GM12801 (cell line): ENCODE measurements around the gene AGRP.

ENCODE experiments used
- TF ChIP-seq, protein P1 (sequence below): IDR thresholded peaks from one replicate; pipeline ENCODE4 v1.5.1; 2011; ENCODE audit warnings: control low read depth; ENCODE audit not compliant: insufficient read length; ENCODE audit errors: extremely low read depth

Gene AGRP

DNA sequence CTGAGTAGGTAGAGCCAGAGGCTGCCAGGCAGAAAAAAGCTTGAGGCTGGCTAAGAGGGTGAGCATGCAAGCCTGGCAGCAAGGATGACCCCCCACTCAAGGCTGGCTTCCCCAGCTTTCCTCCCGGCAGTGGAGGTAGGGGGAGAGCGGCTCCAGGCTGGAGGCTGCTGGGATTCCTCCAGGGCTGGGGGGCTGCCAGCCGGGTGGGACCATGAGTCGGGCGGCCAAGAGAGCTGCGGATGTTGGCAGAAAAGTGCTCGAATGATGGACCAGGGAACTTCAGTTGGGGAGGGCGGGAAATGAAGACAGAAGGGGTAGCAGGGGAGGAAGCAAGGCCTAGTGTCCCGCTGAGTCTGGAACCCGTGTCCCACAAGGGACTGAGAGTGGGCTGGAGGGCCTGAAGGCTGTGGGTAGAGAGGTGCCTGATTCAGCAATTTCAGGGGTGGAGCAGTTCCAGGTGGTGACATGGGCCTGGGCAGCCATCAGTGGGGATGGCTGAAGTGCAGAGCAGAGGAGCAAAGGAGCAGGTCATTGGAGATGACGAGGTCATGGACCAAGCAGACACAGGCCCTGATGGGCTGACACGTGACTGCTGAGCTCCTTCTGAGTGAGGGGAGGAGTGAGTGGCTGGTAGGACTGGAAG is 32.2 kb downstream of the AGRP start:
- TF ChIP-seq, protein P1, sequence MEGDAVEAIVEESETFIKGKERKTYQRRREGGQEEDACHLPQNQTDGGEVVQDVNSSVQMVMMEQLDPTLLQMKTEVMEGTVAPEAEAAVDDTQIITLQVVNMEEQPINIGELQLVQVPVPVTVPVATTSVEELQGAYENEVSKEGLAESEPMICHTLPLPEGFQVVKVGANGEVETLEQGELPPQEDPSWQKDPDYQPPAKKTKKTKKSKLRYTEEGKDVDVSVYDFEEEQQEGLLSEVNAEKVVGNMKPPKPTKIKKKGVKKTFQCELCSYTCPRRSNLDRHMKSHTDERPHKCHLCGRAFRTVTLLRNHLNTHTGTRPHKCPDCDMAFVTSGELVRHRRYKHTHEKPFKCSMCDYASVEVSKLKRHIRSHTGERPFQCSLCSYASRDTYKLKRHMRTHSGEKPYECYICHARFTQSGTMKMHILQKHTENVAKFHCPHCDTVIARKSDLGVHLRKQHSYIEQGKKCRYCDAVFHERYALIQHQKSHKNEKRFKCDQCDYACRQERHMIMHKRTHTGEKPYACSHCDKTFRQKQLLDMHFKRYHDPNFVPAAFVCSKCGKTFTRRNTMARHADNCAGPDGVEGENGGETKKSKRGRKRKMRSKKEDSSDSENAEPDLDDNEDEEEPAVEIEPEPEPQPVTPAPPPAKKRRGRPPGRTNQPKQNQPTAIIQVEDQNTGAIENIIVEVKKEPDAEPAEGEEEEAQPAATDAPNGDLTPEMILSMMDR, result no peak

DNA sequence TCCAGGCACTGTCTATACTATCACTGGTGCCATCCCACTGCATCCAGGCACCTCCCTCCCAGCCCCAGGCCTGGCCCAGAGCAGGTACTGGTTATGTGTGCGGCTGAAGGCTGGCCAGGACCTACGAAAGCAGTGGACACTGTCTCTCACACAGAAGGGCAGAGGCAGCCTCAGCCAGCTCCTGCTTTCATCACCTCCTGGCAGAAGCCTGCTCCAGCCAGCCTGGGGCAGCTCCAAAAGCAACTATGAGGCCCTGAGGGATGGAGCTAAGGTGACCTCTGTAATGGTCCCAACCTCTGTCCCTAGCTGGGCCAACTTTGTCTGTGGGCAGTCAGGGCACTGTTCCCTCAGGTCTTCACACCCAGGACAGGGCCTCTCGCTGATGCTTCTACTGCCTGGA is 33.6 kb downstream of the AGRP start:
- TF ChIP-seq, protein P1, result no peak

DNA sequence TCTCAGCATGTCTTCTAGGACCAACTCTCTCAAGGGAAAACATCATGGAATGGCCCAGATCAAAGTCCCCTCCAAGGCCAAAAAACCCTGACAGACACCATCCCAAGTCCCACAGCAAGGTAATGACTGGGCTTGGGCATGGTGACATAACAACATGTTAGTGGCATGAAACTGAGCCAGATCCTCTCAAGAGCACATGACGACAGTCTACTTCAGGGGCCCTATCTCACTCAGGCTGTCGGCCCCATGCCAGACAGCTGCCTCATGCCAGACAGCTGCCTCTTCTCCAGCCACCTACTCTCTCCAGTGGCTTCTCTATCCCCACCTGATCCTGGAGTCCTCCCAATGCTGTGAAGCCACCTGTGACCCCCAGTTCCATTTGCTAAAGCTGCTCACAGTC is 34.0 kb downstream of the AGRP start:
- TF ChIP-seq, protein P1, result no peak

DNA sequence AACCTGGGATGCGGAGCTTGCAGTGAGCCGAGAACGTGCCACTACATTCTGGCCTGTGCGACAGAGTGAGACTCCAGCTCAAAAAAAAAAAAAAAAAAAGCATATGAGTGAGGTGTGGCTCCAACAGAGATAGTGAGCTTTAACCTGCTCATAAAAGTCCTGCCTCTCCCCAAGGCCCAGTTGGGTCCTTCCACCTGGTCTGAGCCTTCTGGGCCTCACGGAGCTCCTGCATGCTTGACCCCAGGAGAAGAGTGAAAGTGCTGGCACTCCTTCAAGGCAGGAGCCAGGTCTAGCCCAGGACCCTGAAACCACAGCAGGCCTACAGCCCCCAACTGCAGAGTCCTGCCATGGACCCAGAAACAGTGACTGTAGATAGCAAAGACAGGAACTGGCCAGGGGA is 34.8 kb downstream of the AGRP start:
- TF ChIP-seq, protein P1, result no peak

DNA sequence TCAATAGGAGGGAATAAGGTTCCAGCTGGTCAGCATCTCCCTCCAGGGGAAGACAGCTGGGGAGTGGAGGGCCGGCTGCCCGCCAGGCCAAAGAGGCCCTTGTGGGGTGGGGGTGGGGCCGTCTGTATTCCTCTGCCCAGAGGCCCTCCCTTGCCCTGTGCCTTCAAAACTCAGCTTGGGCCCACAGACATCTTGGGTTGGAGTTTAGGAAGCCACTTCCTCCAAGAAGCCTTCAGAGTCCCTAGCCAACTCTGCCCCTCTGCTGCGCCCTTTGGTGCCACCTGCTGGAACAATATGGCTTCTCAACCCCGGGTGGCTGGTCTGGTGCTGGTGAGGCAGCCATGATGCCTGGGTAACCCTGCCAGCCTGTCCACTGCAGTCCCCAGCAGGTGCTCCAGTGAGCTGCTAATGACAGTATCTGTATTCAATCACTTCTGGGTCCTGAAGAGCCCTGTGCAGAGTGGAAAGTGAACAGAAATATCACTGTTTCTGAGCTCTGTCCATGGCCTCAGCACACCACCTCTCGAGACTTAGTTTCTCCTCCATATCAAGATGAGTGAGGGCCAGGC is 35.8 kb downstream of the AGRP start:
- TF ChIP-seq, protein P1, result no peak

DNA sequence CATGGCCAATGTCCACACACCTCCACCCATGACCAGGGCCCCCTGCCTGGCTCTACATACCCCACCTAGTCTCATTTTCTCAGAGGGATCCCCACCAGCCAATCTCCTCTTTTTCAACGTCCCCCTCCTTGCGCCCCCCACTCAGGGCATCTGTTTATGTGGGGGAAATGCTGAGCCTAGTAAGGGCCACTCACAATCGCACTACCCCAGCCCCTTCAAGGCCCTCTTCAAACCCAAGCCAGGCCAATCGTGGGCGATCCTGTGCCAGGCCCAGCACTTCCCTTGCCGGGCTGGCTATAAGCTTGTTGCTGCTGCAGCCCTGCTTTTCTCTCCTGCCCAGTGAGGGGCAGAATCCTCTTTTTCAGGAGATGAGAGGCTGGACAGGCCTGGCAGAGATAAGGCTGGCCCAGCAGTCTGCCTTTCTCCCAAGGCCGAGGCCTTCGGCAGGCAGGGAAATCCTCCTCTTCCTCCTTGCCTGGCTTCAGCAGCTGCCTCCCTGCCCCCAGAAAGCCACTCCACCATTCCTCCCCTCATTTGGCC is 36.3 kb downstream of the AGRP start:
- TF ChIP-seq, protein P1, result no peak

DNA sequence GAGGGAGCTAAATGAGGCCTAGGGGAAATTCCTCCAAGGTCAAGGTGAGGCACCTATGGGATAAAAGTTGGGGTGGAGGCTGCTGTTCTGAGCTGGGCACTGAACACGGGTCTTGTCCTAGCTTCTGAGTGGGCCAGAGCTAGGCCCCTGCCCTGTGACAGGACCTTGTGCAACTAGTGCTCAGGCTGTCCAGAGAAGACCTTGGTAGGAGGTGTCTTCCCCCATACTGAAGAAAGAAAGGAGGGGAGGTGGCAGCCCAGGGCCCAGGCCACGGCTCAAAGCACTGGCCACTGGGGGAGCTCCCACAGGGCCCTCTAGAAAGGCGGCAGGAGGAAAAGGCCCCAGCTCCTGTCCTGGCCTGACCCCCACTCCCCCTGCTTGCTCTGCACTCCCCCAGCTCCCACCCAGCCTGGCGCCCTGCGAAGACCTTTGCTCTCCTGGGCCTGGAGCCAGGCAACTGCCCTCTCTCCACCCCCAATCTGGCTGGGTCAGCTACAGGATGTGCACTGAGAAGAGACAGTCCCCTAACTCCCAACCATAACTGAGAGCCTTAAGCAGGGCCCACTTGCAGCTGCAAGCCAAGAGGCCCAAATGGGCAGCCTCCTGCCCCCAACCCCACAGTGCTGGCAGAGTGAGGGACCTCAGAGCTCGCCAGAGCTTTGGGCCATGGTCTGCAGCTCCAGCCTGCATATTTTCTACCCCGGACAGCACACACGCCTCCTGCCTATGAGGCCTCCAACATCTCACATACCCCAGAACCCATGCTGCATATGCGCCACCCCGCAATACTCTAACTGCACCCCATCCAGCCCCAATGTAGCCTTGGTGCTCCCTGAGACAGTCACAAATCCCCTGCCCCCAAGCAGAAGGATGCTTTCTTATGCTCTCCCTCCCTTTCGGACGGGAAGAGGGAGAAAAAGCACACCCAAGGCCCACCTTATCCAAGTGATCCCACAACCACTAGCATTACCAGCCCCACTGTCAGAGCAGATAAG is 37.1 kb downstream of the AGRP start:
- TF ChIP-seq, protein P1, result no peak
